ENCODE measurements around the gene ARID2.

DNA sequence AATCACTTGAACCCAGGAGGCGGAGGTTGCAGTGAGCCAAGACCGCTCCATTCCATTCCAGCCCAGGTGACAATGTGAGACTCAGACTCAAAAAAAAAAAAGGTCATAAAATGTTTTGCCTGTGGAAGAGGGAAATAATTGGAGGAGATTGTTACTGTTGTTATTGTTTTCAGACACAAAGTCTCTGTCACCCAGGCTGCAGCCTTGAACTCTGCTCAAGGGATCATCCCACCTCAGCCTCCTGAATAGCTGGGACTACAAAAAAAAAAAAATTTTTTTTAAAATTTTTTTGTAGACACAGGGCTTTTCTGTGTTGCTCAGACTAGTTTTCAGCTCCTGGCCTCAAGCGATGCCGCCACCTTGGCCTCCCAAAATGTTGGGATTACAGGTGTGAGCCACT lies 33.9 kb downstream of the ARID2 start:
- TF ChIP-seq ZNF274 (IDR thresholded peaks at IDR 0.05; ENCODE audit: low read length) (no peak), ZNF274 (tag by site-specific recombination; IDR thresholded peaks at IDR 0.05; ENCODE audit: borderline replicate concordance) (no peak), ZNF302 (tag by site-specific recombination; IDR thresholded peaks at IDR 0.05; ENCODE audit: low read depth) (no peak), ZNF335 (tag by site-specific recombination; conservative IDR thresholded peaks at IDR 0.05) (no peak), ZNF112 (tag by site-specific recombination; IDR thresholded peaks at IDR 0.05) (no peak), ZNF23 (tag by site-specific recombination; IDR thresholded peaks at IDR 0.05; ENCODE audit: borderline replicate concordance) (no peak), ZIC2 (tag by site-specific recombination; IDR thresholded peaks at IDR 0.05) (no peak)
- TF ChIP-seq, protein P1, sequence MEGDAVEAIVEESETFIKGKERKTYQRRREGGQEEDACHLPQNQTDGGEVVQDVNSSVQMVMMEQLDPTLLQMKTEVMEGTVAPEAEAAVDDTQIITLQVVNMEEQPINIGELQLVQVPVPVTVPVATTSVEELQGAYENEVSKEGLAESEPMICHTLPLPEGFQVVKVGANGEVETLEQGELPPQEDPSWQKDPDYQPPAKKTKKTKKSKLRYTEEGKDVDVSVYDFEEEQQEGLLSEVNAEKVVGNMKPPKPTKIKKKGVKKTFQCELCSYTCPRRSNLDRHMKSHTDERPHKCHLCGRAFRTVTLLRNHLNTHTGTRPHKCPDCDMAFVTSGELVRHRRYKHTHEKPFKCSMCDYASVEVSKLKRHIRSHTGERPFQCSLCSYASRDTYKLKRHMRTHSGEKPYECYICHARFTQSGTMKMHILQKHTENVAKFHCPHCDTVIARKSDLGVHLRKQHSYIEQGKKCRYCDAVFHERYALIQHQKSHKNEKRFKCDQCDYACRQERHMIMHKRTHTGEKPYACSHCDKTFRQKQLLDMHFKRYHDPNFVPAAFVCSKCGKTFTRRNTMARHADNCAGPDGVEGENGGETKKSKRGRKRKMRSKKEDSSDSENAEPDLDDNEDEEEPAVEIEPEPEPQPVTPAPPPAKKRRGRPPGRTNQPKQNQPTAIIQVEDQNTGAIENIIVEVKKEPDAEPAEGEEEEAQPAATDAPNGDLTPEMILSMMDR (tag by site-specific recombination; IDR thresholded peaks at IDR 0.05), result no peak
- TF ChIP-seq, protein P2, sequence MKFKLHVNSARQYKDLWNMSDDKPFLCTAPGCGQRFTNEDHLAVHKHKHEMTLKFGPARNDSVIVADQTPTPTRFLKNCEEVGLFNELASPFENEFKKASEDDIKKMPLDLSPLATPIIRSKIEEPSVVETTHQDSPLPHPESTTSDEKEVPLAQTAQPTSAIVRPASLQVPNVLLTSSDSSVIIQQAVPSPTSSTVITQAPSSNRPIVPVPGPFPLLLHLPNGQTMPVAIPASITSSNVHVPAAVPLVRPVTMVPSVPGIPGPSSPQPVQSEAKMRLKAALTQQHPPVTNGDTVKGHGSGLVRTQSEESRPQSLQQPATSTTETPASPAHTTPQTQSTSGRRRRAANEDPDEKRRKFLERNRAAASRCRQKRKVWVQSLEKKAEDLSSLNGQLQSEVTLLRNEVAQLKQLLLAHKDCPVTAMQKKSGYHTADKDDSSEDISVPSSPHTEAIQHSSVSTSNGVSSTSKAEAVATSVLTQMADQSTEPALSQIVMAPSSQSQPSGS (tag by site-specific recombination; IDR thresholded peaks at IDR 0.05; ENCODE audit: low read depth), result no peak
- TF ChIP-seq, protein P3, sequence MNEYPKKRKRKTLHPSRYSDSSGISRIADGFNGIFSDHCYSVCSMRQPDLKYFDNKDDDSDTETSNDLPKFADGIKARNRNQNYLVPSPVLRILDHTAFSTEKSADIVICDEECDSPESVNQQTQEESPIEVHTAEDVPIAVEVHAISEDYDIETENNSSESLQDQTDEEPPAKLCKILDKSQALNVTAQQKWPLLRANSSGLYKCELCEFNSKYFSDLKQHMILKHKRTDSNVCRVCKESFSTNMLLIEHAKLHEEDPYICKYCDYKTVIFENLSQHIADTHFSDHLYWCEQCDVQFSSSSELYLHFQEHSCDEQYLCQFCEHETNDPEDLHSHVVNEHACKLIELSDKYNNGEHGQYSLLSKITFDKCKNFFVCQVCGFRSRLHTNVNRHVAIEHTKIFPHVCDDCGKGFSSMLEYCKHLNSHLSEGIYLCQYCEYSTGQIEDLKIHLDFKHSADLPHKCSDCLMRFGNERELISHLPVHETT (tag by site-specific recombination; IDR thresholded peaks at IDR 0.05), result no peak

Data from HEK293 (cell line).